GM21529 (cell line): ENCODE measurements around the gene TCP11.

Experiments used
- ATAC-seq: cut with Tn5 transposase; IDR thresholded peaks from one replicate; pipeline ENCODE4 v1.9.1; 2021; ENCODE audit not compliant: unreplicated experiment

The TCP11 gene

GRCh38 chr6:35141007-35141655 lies at the start of gene TCP11:
TSS of gene TCP11 (minus strand) at chr6:35141339. CDS start at chr6:35140870, 469 bp downstream.
- ATAC-seq, result no peak

DNA sequence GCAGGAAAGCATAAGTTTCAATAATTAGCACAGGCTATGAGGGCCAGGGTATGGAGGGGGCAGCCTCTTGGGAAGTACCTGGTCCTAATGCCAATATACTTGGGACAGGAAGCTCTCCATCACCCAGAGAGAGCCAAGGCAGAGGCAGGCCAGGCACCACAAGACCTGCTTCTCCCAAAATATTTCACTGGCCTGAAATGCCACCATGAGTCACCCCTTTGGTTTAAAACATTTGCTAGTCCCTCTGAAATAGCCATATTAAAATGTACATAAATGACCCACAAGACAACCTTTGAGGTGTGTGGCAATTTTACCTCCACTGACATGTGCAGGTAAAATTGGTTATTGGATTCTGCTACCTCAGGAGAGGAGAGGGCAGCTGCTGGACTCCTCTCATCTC lies 49.2 kb upstream of the TCP11 start:
- ATAC-seq, result no peak

DNA sequence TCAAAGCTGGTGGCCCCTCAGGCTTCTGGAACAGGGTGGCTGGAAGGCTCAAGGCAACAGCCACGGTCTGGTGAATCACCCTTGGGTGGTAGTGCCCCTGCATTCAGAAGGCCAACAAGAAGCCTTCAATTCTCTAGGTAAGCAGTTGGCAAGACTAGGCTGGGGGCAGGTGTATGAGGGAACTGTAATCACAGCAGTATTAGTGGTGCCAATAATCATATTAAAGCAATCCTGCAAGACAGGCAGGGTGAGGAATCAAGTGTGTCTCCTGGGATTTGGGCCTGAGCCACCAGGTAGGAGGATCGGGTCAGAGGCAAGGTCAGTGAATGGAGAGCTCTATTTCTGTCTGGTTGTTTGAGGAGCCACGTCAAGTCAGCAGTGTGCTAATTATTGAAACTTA lies 47.7 kb upstream of the TCP11 start:
- ATAC-seq, result no peak

GRCh38 chr6:35186571-35186970 lies 45.4 kb upstream of the TCP11 start:
- no peak for ATAC-seq

DNA sequence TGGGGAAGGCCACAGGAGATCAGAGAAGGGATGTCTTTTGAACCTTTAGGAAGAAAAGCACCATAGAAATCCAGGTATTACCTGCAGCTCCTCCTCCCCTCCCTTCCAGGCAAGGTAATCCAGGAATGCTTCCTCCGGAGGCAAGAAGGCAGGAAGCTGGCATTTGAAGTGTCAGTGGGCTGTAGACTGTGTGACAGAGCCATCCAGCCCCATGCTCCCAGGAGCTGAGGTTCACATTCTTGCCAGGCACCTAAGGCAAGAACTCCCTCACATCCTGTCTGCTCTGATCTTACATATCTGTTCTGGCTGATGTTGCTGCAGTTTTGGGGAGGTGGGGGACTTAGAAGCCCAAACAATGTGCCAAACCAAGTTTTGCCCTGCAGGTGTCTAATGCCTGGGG lies 44.8 kb upstream of the TCP11 start:
- no peak for ATAC-seq

GRCh38 chr6:35185302-35185681 lies 44.2 kb upstream of the TCP11 start:
- ATAC-seq, result no peak

- ATAC-seq, result no peak
These were observed 43.6 kb upstream of the TCP11 start for GRCh38 chr6:35184580-35185301.

DNA sequence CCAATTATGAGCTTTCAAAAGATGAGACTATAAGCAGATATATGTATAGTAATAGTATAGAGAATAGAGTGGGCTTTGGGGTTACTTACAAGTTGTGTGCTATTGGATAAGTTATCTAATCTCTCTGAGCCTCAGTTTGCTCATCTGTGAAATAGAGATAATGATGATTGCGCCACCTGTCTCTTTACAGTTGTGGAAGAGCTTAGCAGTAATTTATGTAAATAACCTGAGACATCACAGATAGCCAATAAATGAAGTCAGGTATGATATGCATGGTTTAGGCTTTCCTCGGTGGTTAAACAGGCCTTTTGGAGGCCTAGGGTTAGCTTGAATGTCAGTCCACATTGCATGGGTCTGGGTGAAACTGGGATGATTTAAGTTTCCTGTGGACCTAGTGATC lies 42.8 kb upstream of the TCP11 start:
- no peak for ATAC-seq

DNA sequence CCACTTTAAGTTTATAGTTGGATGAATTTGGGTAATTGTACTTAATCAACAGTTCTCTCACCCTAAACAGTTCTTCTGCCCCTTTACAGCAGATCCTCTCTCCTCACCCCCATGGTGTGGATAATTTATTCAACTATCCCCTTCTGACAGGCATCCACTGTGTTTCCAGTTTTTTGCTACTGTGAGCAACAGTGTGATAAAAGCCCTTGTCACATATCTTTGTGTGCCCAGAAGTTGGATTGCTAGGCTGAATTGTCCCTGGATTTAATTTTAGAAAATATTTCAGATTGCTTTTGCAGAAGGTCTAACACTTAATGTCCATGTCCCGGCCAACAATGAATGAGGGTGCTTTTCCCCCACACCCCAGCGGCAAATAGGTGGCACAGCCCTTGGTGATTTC lies 42.1 kb upstream of the TCP11 start:
- ATAC-seq, result no peak

DNA sequence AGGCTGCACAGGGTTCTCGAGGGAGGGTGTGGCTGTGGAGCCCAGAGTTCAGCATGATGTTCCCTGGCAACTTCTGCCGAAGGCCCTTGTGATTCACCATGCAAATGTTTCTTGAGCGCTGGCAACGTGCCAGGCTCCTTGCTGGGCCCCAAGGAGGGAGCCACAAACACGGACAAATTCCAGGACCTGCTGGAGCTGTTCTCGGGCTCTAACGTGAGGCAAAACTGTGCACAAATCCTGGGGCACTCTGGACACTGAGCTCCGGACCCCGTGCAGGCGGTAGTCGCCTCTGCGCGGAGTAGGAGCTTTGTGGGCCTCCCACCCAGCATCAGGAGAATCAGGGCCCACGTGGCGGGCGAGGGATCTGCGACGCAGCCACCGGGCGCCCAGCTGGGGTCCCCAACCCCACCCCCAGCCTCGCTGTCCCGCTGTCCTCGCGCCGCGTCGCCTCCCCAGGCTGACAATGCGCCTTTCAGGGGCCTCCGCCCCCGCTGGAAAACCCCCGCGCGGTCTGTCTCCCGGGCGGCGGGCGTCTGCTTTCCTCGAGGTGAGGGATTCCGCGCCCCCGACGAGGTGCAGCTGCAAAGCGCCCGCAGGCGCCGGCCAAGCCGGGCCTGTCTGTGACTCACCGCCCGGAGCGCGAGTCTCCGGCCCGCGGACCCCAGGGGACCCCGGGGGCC lies 40.9 kb upstream of the TCP11 start:
- no peak for ATAC-seq

DNA sequence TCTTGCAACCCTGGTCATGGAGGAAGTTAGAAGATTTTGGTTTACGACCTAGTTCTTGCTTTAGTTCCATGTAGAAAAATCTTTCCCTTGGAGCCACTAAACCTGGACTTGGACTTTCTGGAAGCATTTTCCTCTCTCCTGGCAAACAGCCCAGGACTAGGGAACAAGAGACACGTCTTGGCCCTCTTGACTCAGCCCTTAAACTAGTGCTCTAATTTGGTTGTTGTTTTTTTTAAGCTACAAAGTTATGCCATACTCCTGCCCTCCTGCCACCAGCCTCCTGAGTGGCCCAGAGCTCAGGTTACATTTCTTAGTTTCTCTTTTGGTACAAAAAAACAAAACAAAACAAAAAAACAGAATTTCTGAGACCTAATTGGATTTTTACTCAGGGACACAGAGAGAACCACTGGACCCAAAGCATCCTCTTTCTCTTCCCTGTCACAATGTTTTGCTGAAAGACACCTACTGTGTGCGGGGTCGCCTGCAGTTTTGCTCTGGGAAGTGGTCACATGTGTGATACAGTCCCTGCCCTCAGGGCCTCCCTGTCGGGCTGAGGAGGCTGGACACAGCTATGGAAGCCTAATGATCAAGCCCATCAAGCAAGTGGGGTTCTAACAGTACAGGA lies 40.3 kb upstream of the TCP11 start:
- ATAC-seq, result no peak

DNA sequence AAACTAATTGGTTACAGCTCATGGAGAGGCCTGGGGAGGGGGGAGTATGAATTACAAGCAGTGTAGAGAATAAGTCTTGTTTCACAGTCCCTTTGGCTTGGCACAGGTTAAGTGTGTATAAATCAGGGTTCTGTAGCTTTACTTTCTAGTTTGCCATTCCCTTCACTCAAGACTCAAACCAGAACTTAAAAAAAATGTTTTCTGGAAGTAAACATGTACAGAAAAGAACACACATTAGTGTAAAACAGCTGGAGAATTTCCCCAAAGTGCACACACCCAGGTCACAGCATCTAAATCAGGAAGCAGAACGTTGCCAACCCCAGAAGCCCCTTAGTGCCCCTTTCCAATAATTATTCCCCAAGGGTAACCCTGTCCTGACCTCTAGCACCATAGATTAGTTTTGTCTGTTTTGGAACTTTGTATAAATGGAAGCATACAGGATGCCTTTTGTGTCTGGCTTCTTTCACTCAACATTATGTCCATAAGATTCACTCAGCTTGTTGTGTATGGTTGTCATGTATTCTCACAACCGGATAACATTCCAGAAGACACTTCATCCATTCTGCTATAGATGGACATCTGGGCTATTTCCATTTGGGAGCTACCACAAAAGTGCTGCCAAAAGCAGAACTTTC lies 38.9 kb upstream of the TCP11 start:
- no peak for ATAC-seq

DNA sequence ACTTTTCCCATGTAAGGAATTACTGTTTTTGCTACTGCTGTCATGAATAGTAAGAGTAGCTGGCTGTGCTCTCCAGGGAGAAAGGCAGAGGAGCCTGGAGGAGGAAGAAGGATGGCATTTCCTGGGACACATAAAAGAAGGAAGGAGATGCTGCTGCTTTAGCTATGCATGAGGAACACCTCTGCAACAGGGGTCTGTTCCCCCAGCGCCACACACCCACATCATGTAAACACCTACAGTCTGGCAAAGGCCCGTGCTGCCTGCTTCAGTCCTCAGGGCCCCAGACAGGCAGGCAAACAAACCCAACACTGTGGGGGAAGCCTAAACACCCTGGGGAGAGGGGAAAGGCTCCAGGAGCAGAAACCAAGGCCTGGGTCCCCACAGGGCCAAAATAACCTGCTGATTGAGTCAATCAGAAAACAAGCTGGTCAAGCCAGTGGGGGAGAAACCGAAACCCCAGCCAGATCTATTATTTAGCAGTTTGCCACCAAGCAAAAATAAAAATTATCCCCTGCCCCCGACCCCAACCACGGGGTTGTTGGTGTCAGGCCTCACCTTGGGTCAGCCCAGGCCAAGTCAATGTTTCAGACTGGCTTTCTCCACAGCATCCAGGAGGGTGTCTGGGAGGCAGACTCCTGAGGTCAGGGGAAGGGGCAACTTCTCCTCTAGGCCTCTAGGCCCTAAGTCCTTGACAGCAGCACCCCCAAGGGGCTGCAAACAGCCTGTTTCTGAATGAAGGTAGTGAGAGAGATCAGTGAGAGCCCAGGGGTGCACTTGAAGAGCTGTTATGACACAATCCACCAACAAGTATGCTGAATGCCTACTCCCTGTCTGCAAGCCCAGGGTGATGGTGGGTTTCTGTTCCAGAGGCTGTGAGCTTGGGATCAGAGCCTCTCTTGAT lies 38.0 kb upstream of the TCP11 start:
- no peak for ATAC-seq

DNA sequence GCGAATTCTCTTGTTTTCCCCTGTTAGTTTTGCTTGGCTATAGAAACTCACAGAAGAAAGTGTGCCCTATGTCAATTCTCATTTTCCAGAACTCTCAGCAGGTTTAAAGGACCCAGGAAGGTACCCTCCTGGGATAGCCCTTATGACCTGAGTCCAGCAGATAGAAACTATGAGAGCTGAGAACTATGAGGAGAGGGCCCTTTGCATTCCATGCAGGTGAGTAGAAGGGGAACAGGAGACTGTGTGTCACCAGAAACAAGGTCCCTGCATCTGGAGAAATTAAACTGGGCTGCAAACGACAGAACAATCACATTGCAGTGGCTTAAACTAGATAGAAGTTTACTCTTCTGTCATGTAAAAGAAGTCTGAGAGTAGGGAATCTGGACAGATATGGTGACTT lies 36.9 kb upstream of the TCP11 start:
- ATAC-seq, result no peak

DNA sequence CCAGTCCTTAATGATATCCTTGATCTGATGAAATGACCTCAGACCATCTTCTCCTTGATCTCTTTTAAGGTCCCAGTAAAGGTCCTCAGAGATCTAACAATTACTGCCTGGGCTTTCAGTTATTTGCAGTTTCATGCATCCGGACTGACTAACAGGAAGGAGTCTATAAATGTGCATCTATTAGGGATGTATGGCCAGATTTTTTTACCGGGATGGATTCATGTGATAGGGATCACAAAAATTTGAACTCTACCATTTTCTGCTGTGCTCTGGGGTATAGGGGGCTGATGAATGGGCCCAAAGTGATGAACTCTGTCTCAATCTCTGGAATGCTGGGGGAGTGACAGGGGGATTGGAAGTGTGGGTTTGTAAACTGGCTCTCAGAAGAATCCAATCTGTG lies 36.5 kb upstream of the TCP11 start:
- ATAC-seq, result no peak

GRCh38 chr6:35177157-35177556 lies 36.0 kb upstream of the TCP11 start:
- no peak for ATAC-seq

DNA sequence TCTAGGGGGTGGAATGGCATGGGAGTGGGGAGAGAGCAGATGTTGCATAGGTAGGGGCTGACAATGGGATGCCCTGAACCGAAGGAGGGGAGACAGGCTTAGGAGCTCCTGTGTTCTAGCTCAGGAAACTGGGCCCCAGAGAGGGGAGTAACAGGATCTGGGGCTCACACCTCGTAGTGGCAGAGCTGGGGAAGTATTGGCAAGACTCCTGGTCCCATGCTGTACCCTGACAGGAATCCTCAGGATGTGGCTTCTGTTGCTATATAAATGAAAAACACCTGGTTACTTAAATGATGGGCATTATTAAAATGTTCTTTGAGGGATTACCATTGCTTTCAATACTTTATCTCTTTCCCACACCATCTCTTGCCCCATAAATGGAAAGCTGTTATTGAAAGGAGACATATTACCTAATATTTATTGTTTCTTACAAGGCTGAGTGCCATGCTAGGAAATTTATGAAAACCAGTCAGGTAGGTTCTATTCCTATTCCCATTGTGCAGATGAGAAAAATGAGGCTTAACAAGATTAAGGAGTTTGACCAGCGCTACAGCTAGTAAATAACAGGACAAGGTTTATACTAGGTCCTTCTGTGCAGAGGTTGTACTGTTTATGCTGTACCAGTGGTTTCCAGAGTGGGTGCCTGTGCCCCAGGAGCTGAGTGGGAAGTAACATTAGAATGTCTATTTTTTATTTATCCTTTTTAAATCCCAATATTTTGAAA lies 35.3 kb upstream of the TCP11 start:
- ATAC-seq, result no peak

GRCh38 chr6:35174501-35174900 lies 33.4 kb upstream of the TCP11 start:
- ATAC-seq, result no peak

GRCh38 chr6:35174088-35174434 lies 32.9 kb upstream of the TCP11 start:
- no peak for ATAC-seq
